ENCODE measurements around the gene UNC13C.

- no peak for TF ChIP-seq CTCF (IDR thresholded peaks at IDR 0.05; ENCODE audit: poor library complexity)
- no peak for TF ChIP-seq EZH2phosphoT487 (IDR thresholded peaks at IDR 0.05; ENCODE audit: low read depth, severe bottlenecking, unreplicated experiment)
Measured at GRCh38 chr15:54638666-54639065, 660.4 kb downstream of the UNC13C start.
